NCI-H2081 (cell line): Measurements from ENCODE around the gene FGGY.
"Not testable (repeated sequence)": the region's sequence is repeated elsewhere in the genome, so short reads cannot be mapped to it uniquely, and the experiment has no call there.

Experiments used
- DNase-seq, 2 experiments: peaks; one replicate each; lab custom pipeline; 2025; lab: John Stamatoyannopoulos, UW

Gene FGGY

DNA sequence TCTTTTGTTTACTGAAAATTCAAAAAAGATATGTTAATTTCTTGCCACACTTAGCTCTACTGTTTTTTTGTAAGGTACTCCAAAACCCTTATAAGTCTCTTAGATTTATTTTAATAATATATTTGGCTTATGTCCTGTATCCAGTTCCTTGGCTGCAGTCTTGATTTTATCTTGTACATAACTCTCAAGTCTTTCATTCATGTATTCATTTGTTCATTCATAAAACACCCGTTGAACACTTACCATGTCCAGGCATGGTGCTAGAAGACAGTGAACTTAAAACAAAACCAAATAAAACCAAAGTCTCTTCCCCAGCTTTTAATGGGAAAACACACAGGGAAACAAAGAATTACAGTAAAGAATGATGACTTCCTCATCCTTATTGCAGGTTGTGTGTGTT is 215.8 kb downstream of the FGGY start:
- no peak for DNase-seq

DNA sequence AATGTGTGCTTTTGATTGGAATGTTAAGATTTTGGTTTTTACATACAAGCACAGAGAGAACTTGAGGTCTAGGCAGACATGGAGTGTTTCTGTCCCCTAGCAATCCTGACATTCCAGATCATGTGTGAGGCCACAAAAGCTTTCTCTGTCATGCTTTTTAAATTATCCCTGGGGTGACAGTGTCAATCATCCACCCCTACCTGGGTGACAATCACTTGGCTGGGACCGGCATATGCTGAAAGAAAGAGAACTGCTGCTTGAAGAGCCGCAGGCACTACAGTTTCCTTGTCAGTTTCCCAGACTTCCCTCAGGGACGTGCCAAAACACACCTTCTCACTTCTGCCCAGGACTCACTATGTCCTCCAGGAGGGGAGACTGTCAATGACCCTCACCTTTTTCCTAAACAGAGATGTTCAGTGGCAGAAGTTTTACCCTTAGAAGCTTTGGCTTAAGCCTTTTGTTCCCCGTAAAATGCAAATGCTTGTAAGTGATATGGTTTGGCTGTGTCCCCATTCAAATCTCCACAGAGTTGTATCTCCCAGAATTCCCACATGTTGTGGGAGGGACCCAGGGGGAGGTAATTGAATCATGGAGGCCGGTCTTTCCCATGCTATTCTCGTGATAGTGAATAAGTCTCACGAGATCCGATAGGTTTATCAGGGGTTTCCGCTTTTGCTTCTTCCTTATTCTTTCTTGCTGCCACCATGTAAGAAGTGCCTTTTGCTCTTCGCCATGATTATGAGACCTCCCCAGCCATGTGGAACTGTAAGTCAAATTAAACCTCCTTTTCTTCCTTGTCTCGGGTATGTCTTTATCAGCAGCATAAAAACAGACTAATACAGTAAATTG is 217.4 kb downstream of the FGGY start:
- no peak for DNase-seq

GRCh38 chr1:59516881-59517280 is 220.0 kb downstream of the FGGY start:
- no peak for DNase-seq

- no peak for DNase-seq
Observed at GRCh38 chr1:59520194-59520593, 223.3 kb downstream of the FGGY start.

- DNase-seq, result no peak
Observed at GRCh38 chr1:59520827-59521418, 224.0 kb downstream of the FGGY start.

DNA sequence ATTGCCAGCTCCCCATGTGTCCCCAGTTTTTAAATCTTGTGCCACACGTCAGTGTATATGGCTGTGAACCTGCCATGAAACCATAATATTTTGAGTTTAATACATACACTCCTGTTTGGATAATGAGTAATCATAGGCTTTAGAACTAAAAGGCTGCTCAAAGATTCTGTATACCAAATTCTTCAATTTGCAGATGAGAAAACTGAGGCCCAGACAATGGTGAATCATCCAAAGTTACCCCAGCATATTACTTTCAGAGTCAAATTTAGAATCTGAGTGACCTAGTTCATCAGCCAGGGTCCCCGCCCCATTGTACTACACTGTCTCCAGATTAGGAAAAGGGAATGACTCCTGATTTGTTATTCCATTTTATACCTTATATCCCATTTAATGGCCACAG is 224.6 kb downstream of the FGGY start:
- DNase-seq, result no peak

DNA sequence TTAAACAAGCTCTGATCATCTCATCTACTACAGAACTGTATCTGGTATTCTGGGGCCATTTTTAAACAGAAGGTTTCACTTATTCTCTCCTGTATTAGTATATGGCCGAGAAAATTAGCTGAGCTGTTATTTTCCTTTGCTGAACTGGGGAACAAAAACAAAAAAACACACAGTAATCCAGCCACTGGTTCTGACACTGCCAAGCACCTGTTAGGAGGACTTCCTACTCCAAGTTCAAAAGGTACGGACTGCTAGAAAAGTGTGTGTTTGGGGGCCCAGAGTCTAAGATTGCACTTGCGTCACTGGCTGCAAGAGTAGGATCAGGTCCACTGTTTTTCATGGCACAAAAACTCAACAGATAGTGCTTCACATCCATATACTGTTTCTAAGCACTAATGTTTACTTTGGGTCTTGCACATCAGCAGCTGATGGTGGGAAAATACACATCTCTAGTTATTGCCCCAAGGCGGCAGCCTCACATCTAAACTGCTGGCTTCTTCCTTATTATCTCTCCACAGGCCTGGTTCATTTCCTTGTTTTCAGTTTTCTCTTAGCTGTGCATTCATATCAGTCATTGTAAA is 226.1 kb downstream of the FGGY start:
- DNase-seq, result no peak

DNA sequence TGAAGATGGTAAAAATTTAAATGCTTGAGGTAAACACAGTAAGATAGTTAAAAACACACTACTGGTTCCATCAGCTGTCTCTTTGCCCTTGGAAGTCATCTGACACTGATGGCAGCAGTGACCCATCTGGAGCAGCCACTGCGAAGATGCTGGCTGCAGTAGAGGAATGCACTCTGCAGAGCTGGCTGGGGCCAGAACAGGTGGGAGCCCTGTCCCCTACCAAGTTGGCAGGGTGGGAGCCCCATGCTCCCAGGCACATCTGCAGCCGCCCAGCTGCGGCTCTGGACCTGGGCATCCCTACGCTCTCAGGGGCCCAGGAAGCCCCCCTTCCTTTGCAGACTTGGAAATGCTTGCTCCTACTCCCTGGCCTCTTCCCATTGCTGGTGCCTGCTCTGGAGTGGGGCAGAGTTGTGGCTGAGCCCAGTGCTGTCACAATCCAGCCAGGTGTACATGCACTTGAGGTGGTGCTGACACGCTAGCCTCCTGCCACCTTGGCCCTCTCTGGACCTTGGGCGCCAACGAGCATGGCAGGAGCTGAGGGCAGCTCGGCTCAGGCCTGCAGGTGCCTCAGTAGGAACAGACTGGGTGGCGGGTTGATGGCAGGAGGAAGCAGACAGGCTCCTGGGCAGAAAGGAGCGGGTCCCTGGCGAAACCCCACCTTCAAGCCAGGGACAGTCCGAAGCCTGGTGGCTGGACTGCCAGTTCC is 227.0 kb downstream of the FGGY start:
- DNase-seq, result no peak

- DNase-seq, result no peak
Observed at GRCh38 chr1:59526240-59526639, 229.3 kb downstream of the FGGY start.

GRCh38 chr1:59528471-59528870 is 231.6 kb downstream of the FGGY start:
- no peak for DNase-seq

DNA sequence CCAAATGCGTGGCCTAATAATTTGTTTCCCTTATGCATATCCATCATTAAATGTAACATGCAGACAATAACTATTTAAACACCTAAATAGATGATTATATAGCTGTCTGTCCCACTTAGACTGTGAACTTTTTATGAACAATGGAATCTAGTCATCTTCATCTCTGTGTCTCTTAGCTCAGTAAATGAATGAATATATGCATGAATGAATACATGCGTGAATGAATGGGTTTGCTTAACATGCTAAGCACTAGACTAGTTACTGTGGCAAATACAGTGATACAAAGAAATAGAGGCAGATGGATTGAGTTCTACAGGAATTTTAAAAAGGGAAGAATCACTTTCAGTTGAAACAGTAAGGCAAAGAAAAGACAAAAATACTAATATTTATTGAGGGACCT is 232.0 kb downstream of the FGGY start:
- no peak for DNase-seq

GRCh38 chr1:59530119-59530518 is 233.2 kb downstream of the FGGY start:
- no peak for DNase-seq

DNA sequence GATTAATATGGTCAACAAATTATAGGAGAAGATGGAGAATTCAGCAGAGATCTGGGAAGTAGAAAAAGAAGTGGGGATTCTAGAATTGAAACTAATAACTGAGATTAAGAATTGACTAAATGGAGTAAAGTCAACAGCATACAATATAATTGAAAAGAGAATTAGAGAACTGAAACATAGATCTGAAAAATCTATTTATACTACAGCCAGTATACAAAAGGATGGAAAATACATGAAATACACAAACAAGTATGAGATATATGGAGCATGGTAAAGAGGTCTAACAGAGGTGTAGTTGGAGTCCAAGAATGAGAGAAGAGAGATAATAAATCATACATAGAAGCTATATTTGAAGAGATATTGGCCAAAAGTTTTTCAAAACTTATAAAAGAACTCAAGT is 235.2 kb downstream of the FGGY start:
- DNase-seq, result no peak

GRCh38 chr1:59538476-59538875 is 241.6 kb downstream of the FGGY start:
- not testable (repeated sequence) for DNase-seq

GRCh38 chr1:59539961-59540681 is 243.2 kb downstream of the FGGY start:
- DNase-seq, result no peak

DNA sequence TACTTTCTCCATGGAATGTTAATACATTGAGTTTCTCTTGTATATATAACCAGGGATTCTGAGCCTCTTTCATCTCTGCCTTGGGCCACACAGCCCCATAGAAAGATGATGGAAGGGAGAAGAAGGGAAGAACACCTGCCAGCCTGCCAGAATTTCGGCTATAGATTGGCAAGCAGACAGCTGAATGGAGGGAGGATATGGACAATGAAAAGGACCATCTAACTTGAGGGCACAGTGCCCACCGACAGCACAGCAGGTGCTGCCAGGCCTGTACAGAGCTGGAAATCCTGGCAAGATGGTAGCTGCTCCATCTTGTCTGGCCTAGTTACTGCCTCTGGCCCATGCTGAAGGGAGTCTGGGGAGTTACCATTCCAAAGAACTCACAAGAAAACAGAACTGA is 244.3 kb downstream of the FGGY start:
- DNase-seq, result no peak

DNA sequence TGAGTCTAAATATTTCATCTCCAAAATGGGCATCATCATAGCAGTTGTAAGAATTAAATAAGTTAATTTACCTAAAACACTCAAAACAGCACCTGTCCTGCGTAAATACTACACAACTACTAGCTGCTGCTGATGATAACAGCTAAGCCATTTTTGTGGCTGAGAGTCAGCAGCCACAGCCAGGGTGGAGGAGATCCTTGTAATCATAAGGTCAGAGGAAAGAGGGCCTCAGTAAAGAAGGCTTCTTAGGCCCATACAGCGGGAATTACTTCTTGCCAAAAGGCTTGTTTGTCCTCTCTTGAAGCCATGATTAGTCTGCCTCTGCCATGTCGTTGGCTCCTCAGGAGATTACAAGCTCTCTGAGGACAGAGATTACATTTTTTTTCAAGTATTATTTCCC is 245.0 kb downstream of the FGGY start:
- DNase-seq, result no peak

GRCh38 chr1:59543211-59543668 is 246.3 kb downstream of the FGGY start:
- DNase-seq, result no peak

DNA sequence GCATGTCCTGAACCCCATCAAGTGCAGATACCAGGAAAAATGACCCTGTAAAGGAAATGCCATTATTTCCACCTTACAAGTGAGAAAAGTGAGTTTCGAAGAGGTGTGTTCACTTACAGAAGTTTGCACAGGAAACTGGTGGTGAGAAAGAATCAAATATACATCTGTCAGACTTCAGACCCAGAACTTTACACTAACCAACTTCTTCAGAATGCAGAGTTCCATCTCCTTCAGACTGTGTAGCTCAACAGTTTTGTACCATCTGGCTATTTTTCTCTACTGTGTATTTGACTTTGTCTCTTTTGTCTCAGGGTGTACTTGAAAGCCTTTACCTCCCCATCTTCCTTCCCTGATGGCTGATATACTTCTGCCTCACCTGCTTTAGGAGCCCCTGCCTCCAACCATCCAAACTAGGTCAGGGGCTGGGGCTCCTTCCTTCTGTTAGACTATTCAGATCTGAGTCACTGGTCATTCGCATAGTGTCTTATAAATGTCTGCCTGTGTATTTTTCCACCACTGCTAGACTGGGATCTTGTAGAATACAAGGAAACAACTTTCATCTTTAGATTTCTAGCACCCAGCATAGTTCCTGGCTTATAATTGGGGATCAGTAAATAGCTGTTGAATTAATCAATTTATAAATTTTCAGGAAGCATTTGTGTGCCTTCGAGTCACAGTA is 247.9 kb downstream of the FGGY start:
- DNase-seq, result no peak

GRCh38 chr1:59545830-59546229 is 248.9 kb downstream of the FGGY start:
- DNase-seq, result no peak

DNA sequence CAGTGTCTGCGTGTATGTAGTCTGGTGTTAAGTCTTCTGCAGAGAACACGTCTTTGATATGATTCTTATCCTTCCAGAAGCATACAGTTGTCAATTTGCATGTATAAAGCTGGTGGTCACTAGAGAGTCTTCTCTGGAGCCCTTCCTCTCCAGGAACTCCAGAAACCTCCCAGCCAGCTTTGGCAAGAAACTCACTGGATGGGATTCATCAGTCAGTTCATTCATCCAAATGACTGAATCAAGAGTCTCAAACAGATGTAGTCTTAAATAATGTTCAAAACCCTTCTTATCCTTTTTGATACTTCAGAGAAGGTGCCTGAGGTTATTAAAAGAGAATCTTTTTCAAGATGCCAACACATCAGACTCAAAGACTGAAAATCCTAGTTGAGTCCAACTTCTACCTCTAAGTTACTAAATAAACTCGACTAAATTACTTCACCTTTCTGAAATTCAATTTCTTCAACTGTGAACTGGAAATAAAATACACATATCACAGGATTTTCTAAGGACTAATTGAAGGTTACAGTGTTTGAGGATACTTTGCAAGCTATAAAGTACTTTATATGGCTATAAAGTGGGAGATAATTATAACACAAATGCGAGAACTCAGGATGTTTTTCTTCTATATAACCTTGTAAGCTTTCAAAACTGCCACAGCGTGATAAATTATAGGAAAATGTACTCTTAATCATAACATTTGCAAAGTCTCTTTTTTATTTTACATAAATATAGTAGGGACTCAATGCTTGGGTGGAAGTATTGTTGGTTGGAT is 252.4 kb downstream of the FGGY start:
- peak in 1 of 2 experiments; percentile 25 for DNase-seq
